GM21447 (cell line): ENCODE data around the gene CASZ1.

Experiments used
- ATAC-seq: cut with Tn5 transposase; IDR thresholded peaks from one replicate; pipeline ENCODE4 v1.9.1; 2021; ENCODE audit not compliant: unreplicated experiment

CASZ1 gene

GRCh38 chr1:10589074-10589473 lies 207.4 kb downstream of the CASZ1 start:
- no peak for ATAC-seq

- ATAC-seq = no peak
These were observed 207.8 kb downstream of the CASZ1 start for GRCh38 chr1:10588640-10589039.
